Osteoblast (primary cell): Measurements from ENCODE around the gene CLIC1. TPM values are rescaled to one million over a fixed set of nuclear protein-coding genes. Genes with fewer than 3 reads are reported as not detected.

Experiments
- DNase-seq: peaks from one replicate; pipeline ENCODE4 v3.0.0; 2011; ENCODE audit warnings: low spot score, mixed read lengths; ENCODE audit not compliant: insufficient read length; ENCODE audit errors: missing footprints
- H2AFZ ChIP-seq: 2 replicates; pipeline ENCODE4 v1.6.0; 2011; ENCODE audit warnings: mild to moderate bottlenecking, low read length
- H3K27ac ChIP-seq: 2 replicates; pipeline ENCODE4 v1.5.1; 2011; ENCODE audit warnings: mild to moderate bottlenecking, low read depth, low read length, moderate library complexity
- H3K27me3 ChIP-seq: 2 replicates; pipeline ENCODE4 v1.6.0; 2012; ENCODE audit warnings: mild to moderate bottlenecking, control low read depth, inconsistent platforms, low read length, moderate library complexity; ENCODE audit not compliant: insufficient read depth
- H3K36me3 ChIP-seq: 2 replicates; pipeline ENCODE4 v1.5.1; 2011; ENCODE audit warnings: mild to moderate bottlenecking, low read length, control low read depth, moderate library complexity; ENCODE audit not compliant: insufficient read depth
- H3K4me1 ChIP-seq: 2 replicates; pipeline ENCODE4 v1.5.1; 2011; ENCODE audit warnings: mild to moderate bottlenecking, low read length, control low read depth, moderate library complexity; ENCODE audit not compliant: insufficient read depth
- H3K4me2 ChIP-seq: 2 replicates; pipeline ENCODE4 v1.6.0; 2011; ENCODE audit warnings: mild to moderate bottlenecking, low read length; ENCODE audit not compliant: insufficient read depth
- H3K4me3 ChIP-seq: fragments of 200-600 bp; sonication (generic); 3 replicates; pipeline ENCODE4 v1.5.1; 2012; ENCODE audit warnings: mild to moderate bottlenecking, low read length, inconsistent platforms; ENCODE audit not compliant: insufficient read depth
- H3K79me2 ChIP-seq: 2 replicates; pipeline ENCODE4 v1.6.0; 2012; ENCODE audit warnings: mild to moderate bottlenecking, low read length, control low read depth, inconsistent platforms; ENCODE audit not compliant: insufficient read depth
- H3K9me3 ChIP-seq: 2 replicates; pipeline ENCODE4 v1.5.1; 2011; ENCODE audit warnings: low read depth, low read length, control low read depth
- H4K20me1 ChIP-seq: 2 replicates; pipeline ENCODE4 v1.6.0; 2012; ENCODE audit warnings: mild to moderate bottlenecking, low read length, control low read depth; ENCODE audit not compliant: insufficient read depth
- total RNA-seq: library from RNA; depleted of rRNA; stranded (reverse); fragments of >200 nt; gene quantifications from 2 replicates; pipeline ENCODE4 v1.2.3, GENCODE V29; 2012
- TF ChIP-seq, protein P1 (sequence below): IDR thresholded peaks from 2 replicates; pipeline ENCODE4 v1.5.1; 2011; ENCODE audit warnings: mild to moderate bottlenecking, low read depth, low read length, moderate library complexity; ENCODE audit errors: extremely low read depth

The CLIC1 gene
- total RNA-seq, 1 donor: 502 TPM

DNA sequence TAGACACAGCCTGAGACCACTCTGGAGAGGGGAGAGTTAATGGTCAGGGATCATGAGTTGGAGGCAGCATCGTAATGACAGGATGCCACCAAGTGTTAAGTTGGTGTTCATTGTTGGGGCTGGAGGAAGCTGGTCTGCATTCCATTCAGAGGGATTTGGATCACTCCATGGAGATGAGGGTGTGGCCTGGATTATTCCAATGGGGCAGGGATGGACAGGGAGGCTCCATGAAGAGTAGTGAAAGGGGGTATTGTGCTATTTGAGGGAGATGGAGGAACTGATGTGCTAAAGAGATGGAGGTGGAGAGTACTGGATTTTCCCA, 27.2 kb upstream of the CLIC1 start:
- DNase-seq: peak; percentile 87
- Histone ChIP-seq H3K79me2 (no peaks in the 10 kb centered on the region), H4K20me1 (no peaks in the 10 kb centered on the region), H3K4me1 (peaks cover 4% of the 10 kb centered on the region), H3K27me3 (no peaks in the 10 kb centered on the region), H3K4me3 (no peak overlapping the region), H3K36me3 (peaks cover 25% of the 10 kb centered on the region), H3K9me3 (no peaks in the 10 kb centered on the region), H3K4me2 (no peak overlapping the region), H3K27ac (no peak overlapping the region), H2AFZ (peak overlapping the region; percentile 1)
- TF ChIP-seq, protein P1, sequence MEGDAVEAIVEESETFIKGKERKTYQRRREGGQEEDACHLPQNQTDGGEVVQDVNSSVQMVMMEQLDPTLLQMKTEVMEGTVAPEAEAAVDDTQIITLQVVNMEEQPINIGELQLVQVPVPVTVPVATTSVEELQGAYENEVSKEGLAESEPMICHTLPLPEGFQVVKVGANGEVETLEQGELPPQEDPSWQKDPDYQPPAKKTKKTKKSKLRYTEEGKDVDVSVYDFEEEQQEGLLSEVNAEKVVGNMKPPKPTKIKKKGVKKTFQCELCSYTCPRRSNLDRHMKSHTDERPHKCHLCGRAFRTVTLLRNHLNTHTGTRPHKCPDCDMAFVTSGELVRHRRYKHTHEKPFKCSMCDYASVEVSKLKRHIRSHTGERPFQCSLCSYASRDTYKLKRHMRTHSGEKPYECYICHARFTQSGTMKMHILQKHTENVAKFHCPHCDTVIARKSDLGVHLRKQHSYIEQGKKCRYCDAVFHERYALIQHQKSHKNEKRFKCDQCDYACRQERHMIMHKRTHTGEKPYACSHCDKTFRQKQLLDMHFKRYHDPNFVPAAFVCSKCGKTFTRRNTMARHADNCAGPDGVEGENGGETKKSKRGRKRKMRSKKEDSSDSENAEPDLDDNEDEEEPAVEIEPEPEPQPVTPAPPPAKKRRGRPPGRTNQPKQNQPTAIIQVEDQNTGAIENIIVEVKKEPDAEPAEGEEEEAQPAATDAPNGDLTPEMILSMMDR: no peak

DNA sequence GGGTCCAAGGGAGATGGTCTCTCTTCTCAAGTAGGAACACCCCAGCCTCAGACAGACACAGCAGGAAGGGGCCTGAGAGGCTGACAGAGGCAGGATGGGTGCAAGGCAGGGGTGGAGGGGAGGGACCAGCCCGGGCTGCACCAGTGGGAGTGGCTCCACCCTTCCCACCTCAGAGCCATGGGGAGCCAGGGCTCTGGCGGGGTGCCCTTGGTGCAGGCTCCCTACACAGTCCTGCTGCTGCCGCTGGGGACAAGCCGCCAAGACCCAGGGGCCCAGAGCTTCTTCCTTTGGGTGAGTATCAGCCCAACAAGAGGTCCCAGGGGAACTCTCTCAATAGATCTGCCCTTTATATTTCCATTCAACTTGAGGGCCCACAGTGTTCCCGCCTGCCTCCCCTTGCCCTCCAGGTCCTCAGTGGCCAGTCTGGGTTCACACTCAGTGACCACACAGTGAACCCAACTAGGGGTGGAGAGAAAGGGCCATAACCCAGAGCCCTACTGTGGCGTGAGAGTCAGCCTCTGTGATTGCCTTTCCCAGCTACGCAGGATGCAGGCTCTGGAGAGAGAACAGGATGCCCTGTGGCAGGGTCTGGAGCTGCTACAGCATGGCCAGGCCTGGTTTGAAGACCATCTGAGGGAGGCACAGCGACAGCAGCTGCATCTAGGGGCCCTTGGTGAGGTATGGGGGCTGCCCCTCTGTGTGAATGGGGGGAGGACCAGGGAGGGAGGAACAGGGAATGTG, 26.7 kb upstream of the CLIC1 start:
- H3K4me3 ChIP-seq: no peak overlapping the region
- no peaks in the 10 kb centered on the region for H3K27me3 ChIP-seq
- no peaks in the 10 kb centered on the region for H3K9me3 ChIP-seq
- peaks cover 4% of the 10 kb centered on the region for H3K4me1 ChIP-seq
- no peak overlapping the region for H3K27ac ChIP-seq
- H2AFZ ChIP-seq: peak overlapping the region; percentile 1
- H4K20me1 ChIP-seq: no peaks in the 10 kb centered on the region
- TF ChIP-seq, protein P1: no peak
- peak; percentile 76 for DNase-seq
- no peaks in the 10 kb centered on the region for H3K79me2 ChIP-seq
- no peak overlapping the region for H3K4me2 ChIP-seq
- peaks cover 25% of the 10 kb centered on the region for H3K36me3 ChIP-seq

DNA sequence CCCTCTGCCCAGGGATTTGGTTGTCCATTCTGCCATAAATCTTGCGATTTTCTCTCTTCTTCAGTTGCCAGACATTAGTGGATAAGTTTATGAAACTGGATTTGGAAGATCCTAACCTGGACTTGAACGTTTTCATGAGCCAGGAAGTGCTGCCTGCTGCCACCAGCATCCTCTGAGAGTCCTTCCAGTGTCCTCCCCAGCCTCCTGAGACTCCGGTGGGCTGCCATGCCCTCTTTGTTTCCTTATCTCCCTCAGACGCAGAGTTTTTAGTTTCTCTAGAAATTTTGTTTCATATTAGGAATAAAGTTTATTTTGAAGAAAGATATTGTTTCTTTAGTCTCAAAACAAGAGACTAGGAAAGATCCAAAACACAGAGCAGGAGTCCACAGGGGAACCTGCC, 26.0 kb upstream of the CLIC1 start, which contains the start of gene SAPCD1:
Gene SAPCD1 (plus strand): TSS at position 301 of the 400 bp plus-strand sequence. CDS start 399 bp downstream, outside the sequence.
- Histone ChIP-seq H3K79me2 (no peaks in the 10 kb centered on the region), H3K4me2 (no peak within 1 kb of the TSS), H3K36me3 (peaks cover 25% of the 10 kb centered on the region), H3K27me3 (no peaks in the 10 kb centered on the region), H4K20me1 (no peaks in the 10 kb centered on the region), H3K4me1 (peaks cover 4% of the 10 kb centered on the region), H2AFZ (peak within 1 kb of the TSS; percentile 1), H3K27ac (no peak within 1 kb of the TSS), H3K9me3 (no peaks in the 10 kb centered on the region), H3K4me3 (no peak within 1 kb of the TSS)
- TF ChIP-seq, protein P1: no peak
- DNase-seq: peak; percentile 1

DNA sequence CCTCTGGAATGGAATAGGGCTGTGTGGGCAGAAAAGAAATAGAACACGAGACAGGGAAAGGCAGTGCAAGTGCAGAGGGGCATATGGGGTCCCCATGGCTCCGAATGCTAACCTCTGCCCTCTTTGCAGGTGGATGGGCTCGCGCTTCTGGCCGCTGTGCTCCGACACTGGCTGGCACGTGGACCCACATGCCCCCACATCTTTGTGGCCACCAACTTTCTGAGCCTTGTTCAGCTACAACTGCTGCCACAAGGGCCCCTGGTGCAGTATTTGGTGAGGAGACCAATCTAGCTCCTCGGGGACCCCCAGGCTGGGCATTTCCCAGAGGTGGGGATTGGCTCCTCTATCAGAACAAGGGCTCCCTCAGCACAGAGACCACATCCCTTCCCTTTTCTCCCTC, 25.0 kb upstream of the CLIC1 start:
- DNase-seq: peak; percentile 46
- Histone ChIP-seq H3K4me2 (no peak overlapping the region), H3K9me3 (no peaks in the 10 kb centered on the region), H3K27me3 (no peaks in the 10 kb centered on the region), H3K36me3 (peaks cover 25% of the 10 kb centered on the region), H3K79me2 (no peaks in the 10 kb centered on the region), H3K4me3 (no peak overlapping the region), H2AFZ (no peak overlapping the region), H4K20me1 (no peaks in the 10 kb centered on the region), H3K4me1 (peaks cover 1% of the 10 kb centered on the region), H3K27ac (no peak overlapping the region)
- TF ChIP-seq, protein P1: no peak
